ENCODE results near the gene OSBPL5. TPM values are rescaled to one million over a fixed set of nuclear protein-coding genes. Genes with fewer than 3 reads are reported as not detected.

OSBPL5 gene
- total RNA-seq, 1 experiment from 2014 or later = 16.1 TPM

GRCh38 chr11:3161309-3161708 lies 3.8 kb downstream of the OSBPL5 start:
- no peak overlapping the region for H3K4ac ChIP-seq (ENCODE audit: low read depth, low read length)
- no peak overlapping the region for H3K18ac ChIP-seq (ENCODE audit: insufficient read length, low read depth, low read length)
- no peak overlapping the region for H2BK120ac ChIP-seq (ENCODE audit: low read depth, low read length, poor library complexity, severe bottlenecking)
- H3K4me1 ChIP-seq (ENCODE audit: insufficient read depth, low read length) = peaks cover 6% of the 10 kb centered on the region; the same call in 1 of the 2 replicates
- no peak overlapping the region for H4K8ac ChIP-seq (replicated peaks; ENCODE audit: insufficient read length, low read depth, low read length)
- no peaks in the 10 kb centered on the region for H3K79me2 ChIP-seq (ENCODE audit: insufficient read depth, low read length)
- no peak overlapping the region for H2BK5ac ChIP-seq (ENCODE audit: insufficient read length, low read length)
- peaks cover 17% of the 10 kb centered on the region for H3K23me2 ChIP-seq (ENCODE audit: insufficient read length, low read depth, low read length, poor library complexity, severe bottlenecking)
- Mint-ChIP-seq H3K27ac (no peak overlapping the region), H3K9me3 (no peaks in the 10 kb centered on the region), H3K27me3 (ENCODE audit: low read depth) (peaks cover 36% of the 10 kb centered on the region), H3K4me1 (peaks cover 43 to 61% of the 10 kb centered on the region in 2 experiments), H3K4me3 (peak overlapping the region; percentile 63 to 82), H3K36me3 (ENCODE audit: insufficient read depth in 1 of 3, low read depth in 3 of 3) (peaks cover 0 to 2% (median 0%) of the 10 kb centered on the region in 3 experiments; a peak in 2 of 7 replicates)
- no peak for DNase-seq
- H3K9ac ChIP-seq (ENCODE audit: extremely low read depth, insufficient read length, low read length) = no peak overlapping the region
- no peak for TF ChIP-seq CTCF (conservative IDR thresholded peaks at IDR 0.05)
- H2BK20ac ChIP-seq (ENCODE audit: low read depth, low read length, poor library complexity, severe bottlenecking) = no peak overlapping the region
- no peak overlapping the region for H3K56ac ChIP-seq (ENCODE audit: insufficient read length, low read depth, low read length)
- H3T11ph ChIP-seq (ENCODE audit: low read length) = no peak overlapping the region
- no peak overlapping the region for H2AK5ac ChIP-seq (ENCODE audit: insufficient read length, low read length)
- H4K5ac ChIP-seq (ENCODE audit: insufficient read length, low read depth, low read length) = no peak overlapping the region
- H3K14ac ChIP-seq (ENCODE audit: insufficient read depth, low read length) = no peak overlapping the region
- H4K20me1 ChIP-seq (ENCODE audit: control insufficient read depth, insufficient read depth, insufficient read length) = no peaks in the 10 kb centered on the region
- H2BK15ac ChIP-seq (ENCODE audit: low read depth, low read length) = no peak overlapping the region
- H3K4me2 ChIP-seq (ENCODE audit: insufficient read depth, insufficient read length, low read length) = peak overlapping the region; percentile 39
- H2AFZ ChIP-seq (ENCODE audit: low read length) = no peak overlapping the region
- peaks cover 6% of the 10 kb centered on the region; the same call in 1 of the 2 replicates for H3K27me3 ChIP-seq (ENCODE audit: insufficient read depth, low read length)
- no CpG with 5 or more reads among the region's 14 CpGs for WGBS (ENCODE audit: extremely low coverage, insufficient read length, low lambda C conversion rate)
- H3K27ac ChIP-seq (ENCODE audit: insufficient read length, low read depth, low read length) = no peak overlapping the region
- H3K23ac ChIP-seq (ENCODE audit: insufficient read length, low read depth, low read length) = no peak overlapping the region
- no peak overlapping the region for H2BK12ac ChIP-seq (ENCODE audit: insufficient read length, low read depth, low read length)
- H4K91ac ChIP-seq (ENCODE audit: insufficient read length, low read depth, low read length) = no peak overlapping the region
- H3K79me1 ChIP-seq (ENCODE audit: insufficient read depth, low read depth, low read length, poor library complexity, severe bottlenecking) = no peaks in the 10 kb centered on the region
- H3K9me3 ChIP-seq (ENCODE audit: control insufficient read depth, low read depth, low read length) = no peaks in the 10 kb centered on the region
